Endothelial cell of umbilical vein (primary cell): ENCODE results near the gene RTKN. TPM values are rescaled to one million over a fixed set of nuclear protein-coding genes. Genes with fewer than 3 reads are reported as not detected.

ENCODE experiments used
- BruUV-seq: library from RNA; stranded (reverse); fragments of 400-500 nt; replicated peaks from 2 replicates; lab custom pipeline; 2021; lab: Mats Ljungman, UMichigan
- CTCF ChIA-PET: fragments of 300-600, 350-600 bp; sonication (Branson Sonifier 250); formaldehyde crosslinking; loops from one replicate; lab custom pipeline; 2021; ENCODE audit warnings: antibody characterized with exemption, inconsistent platforms; lab: Charles Lee
- POLR2A ChIA-PET: fragments of 300-600, 350-600 bp; sonication (Branson Sonifier 250); formaldehyde crosslinking; loops from one replicate; lab custom pipeline; 2021; ENCODE audit warnings: antibody characterized with exemption, inconsistent platforms; lab: Charles Lee
- DNase-seq: peaks from one replicate; pipeline ENCODE4 v3.0.0-alpha.2; 2011; ENCODE audit warnings: low read depth, low spot score
- FAIRE-seq: peaks from 2 replicates; lab custom pipeline; 2011; peaks lifted over from hg19 to GRCh38; lab: Jason Lieb, UNC
- H2AFZ ChIP-seq: 2 replicates; pipeline ENCODE4 v1.6.0; 2012; ENCODE audit warnings: low read depth, low read length, control low read depth, inconsistent platforms
- H3K27ac ChIP-seq: 2 replicates; pipeline ENCODE4 v1.5.1; 2011; ENCODE audit warnings: low read depth, mild to moderate bottlenecking, control low read depth, low read length, moderate library complexity; ENCODE audit not compliant: insufficient read depth
- H3K27me3 ChIP-seq, 2 experiments: 2 replicates each; pipeline versions ENCODE4 v1.6.0 to v1.6.1; 2011; ENCODE audit warnings: low read length in 2 of 2, mixed read lengths in 1 of 2; ENCODE audit not compliant: control insufficient read depth in 2 of 2, insufficient read depth in 2 of 2
- H3K36me3 ChIP-seq, 2 experiments: 2 replicates in 1 of 2; 3 replicates in 1 of 2; pipeline ENCODE4 v1.5.1; 2011; ENCODE audit warnings: low read length in 2 of 2, mild to moderate bottlenecking in 1 of 2, moderate library complexity in 1 of 2; ENCODE audit not compliant: control insufficient read depth in 2 of 2, insufficient read depth in 2 of 2; ENCODE audit errors: extremely low read depth in 1 of 2
- H3K4me1 ChIP-seq: 3 replicates; pipeline ENCODE4 v1.5.1; 2011; ENCODE audit warnings: mild to moderate bottlenecking, low read length; ENCODE audit not compliant: control insufficient read depth, insufficient read depth; ENCODE audit errors: extremely low read depth
- H3K4me2 ChIP-seq: 2 replicates; pipeline ENCODE4 v1.6.1; 2011; ENCODE audit warnings: low read length, control low read depth, mixed read lengths; ENCODE audit not compliant: insufficient read depth
- H3K4me3 ChIP-seq, 3 experiments: fragments of 200-600 bp in 1 of 3; sonication (generic), shearing (Covaris generic) in 1 of 3; replicated peaks in 1 of 3; 2 replicates each; pipeline ENCODE4 v1.5.1; 2011 to 2016; ENCODE audit warnings: control low read depth in 3 of 3, low read length in 3 of 3, mild to moderate bottlenecking in 2 of 3, inconsistent platforms in 1 of 3, low read depth in 1 of 3, moderate library complexity in 1 of 3; ENCODE audit not compliant: insufficient read depth in 1 of 3
- H3K79me2 ChIP-seq: 2 replicates; pipeline ENCODE4 v1.6.0; 2012; ENCODE audit warnings: low read length, inconsistent platforms; ENCODE audit not compliant: control insufficient read depth, insufficient read depth
- H3K9ac ChIP-seq: replicated peaks from 2 replicates; pipeline ENCODE3; 2011; ENCODE audit warnings: low read length, control low read depth; ENCODE audit not compliant: insufficient read depth; ENCODE audit errors: extremely low read depth
- H3K9me1 ChIP-seq: replicated peaks from 3 replicates; pipeline ENCODE4 v1.6.0; 2011; ENCODE audit warnings: mild to moderate bottlenecking, low read length; ENCODE audit not compliant: control insufficient read depth, insufficient read depth; ENCODE audit errors: extremely low read depth
- H3K9me3 ChIP-seq: replicated peaks from 2 replicates; pipeline ENCODE4 v1.5.1; 2012; ENCODE audit warnings: low read length, inconsistent platforms; ENCODE audit not compliant: control insufficient read depth, insufficient read depth
- H4K20me1 ChIP-seq: replicated peaks from 2 replicates; pipeline ENCODE3; 2011; ENCODE audit warnings: mild to moderate bottlenecking, low read length; ENCODE audit not compliant: control insufficient read depth, insufficient read depth; ENCODE audit errors: extremely low read depth
- CTCF ChIP-seq, 2 donors: IDR thresholded peaks; 1 replicate in 1 of 2; 2 replicates in 1 of 2; pipeline ENCODE4 v1.5.1; 2011; ENCODE audit warnings: low read length in 2 of 2, mild to moderate bottlenecking in 2 of 2, moderate library complexity in 2 of 2, control low read depth in 1 of 2, inconsistent platforms in 1 of 2, low read depth in 1 of 2; ENCODE audit not compliant: insufficient read depth in 1 of 2; ENCODE audit errors: extremely low read depth in 1 of 2
- EZH2 ChIP-seq: IDR thresholded peaks from 2 replicates; pipeline ENCODE4 v1.6.1; 2012; ENCODE audit warnings: borderline replicate concordance, low read depth, mild to moderate bottlenecking, moderate library complexity, low read length, inconsistent platforms; ENCODE audit not compliant: severe bottlenecking
- GATA2 ChIP-seq: IDR thresholded peaks from 2 replicates; pipeline ENCODE4 v1.7.0; 2011; ENCODE audit warnings: low read depth, mild to moderate bottlenecking, moderate library complexity, mixed read lengths, low read length; ENCODE audit not compliant: insufficient read length, insufficient read depth
- JUN ChIP-seq: IDR thresholded peaks from 2 replicates; pipeline ENCODE4 v1.6.1; 2011; ENCODE audit warnings: borderline replicate concordance, low read depth; ENCODE audit not compliant: insufficient read length, insufficient read depth
- MYC ChIP-seq: IDR thresholded peaks from one replicate; pipeline ENCODE4 v1.6.1; 2011; ENCODE audit warnings: mild to moderate bottlenecking, low read depth, low read length
- POLR2A ChIP-seq: IDR thresholded peaks from 2 replicates; pipeline ENCODE4 v1.6.1; 2012; ENCODE audit warnings: low read depth, mild to moderate bottlenecking, control low read depth, low read length
- POLR2AphosphoS5 ChIP-seq: IDR thresholded peaks from 2 replicates; pipeline ENCODE4 v1.6.1; 2012; ENCODE audit warnings: low read depth, mild to moderate bottlenecking, control low read depth, low read length, moderate library complexity; ENCODE audit not compliant: insufficient read depth
- dilution Hi-C: fragments of 300-500 bp; cut with MboI; formaldehyde crosslinking; loops from one replicate; pipeline ENCODE4 v1.15.0; 2019; ENCODE audit warnings: low sequenced_read_pairs; ENCODE audit not compliant: extremely low pct_ligation_motif_present
- intact Hi-C: fragments of 100-400 bp; cut with micrococcal nuclease; formaldehyde crosslinking; loops from one replicate; pipeline ENCODE4 v1.10.0; 2022
- polyA plus RNA-seq, 4 experiments: library from polyadenylated mRNA; depleted of rRNA in 3 of 4; stranded (reverse) in 3 of 4; unstranded in 1 of 4; fragments of >200 nt; gene quantifications; 2 replicates each; pipeline versions ENCODE4 v1.2.1 to v1.2.3, GENCODE V29; 2011 to 2012; ENCODE audit warnings: missing spikeins in 1 of 4
- total RNA-seq: library from RNA; stranded (reverse); gene quantifications from 2 replicates; pipeline ENCODE4 v1.2.3, GENCODE V29; 2021
- TF ChIP-seq, protein P1 (sequence below): IDR thresholded peaks from 2 replicates; pipeline ENCODE4 v1.6.1; 2011; ENCODE audit not compliant: insufficient read depth, insufficient read length

Gene RTKN
- total and polyA plus RNA-seq, 2 donors (not counting 3 experiments of a cell fraction or from before 2014, with no cell fraction given), result 20.0 to 20.7 TPM

GRCh38 chr2:74391580-74392448 is 49.9 kb downstream of the RTKN start:
- Histone ChIP-seq H3K9me1 (no peaks in the 10 kb centered on the region), H3K9me3 (no peaks in the 10 kb centered on the region), H3K9ac (peak overlapping the region; percentile 96), H4K20me1 (peaks cover 3% of the 10 kb centered on the region), H3K79me2 (peaks cover 45% of the 10 kb centered on the region), H3K27ac (peak overlapping the region; percentile 87), H3K4me1 (peaks cover 12% of the 10 kb centered on the region), H3K4me2 (peak overlapping the region; percentile 97), H3K27me3 (no peaks in the 10 kb centered on the region), H2AFZ (peak overlapping the region; percentile 91), H3K4me3 (peak overlapping the region; percentile 94 to 97 (median 96)), H3K36me3 (no peaks in the 10 kb centered on the region)
- POLR2A ChIA-PET, result interaction anchor here (0.7 to 1.1 kb wide), 2 partner anchors 12 to 240 kb away, joined by 3 to 6 read pairs; partner anchors contain the start of gene DCTN1
- intact Hi-C loops, result loop anchor here (5.0 to 10.0 kb wide), 2 partner anchors 55 to 567 kb away; partner anchors contain the start of gene STAMBP
- TF ChIP-seq CTCF (IDR thresholded peaks at IDR 0.05; ENCODE audit: extremely low read depth in 1 of 2, insufficient read depth in 1 of 2, low read depth in 1 of 2, low read length in 2 of 2) (peak; percentile 92 to 99), GATA2 (no peak), POLR2AphosphoS5 (peak; percentile 75), POLR2A (peak; percentile 54), MYC (peak; percentile 55), JUN (no peak), EZH2 (no peak)
- TF ChIP-seq, protein P1, sequence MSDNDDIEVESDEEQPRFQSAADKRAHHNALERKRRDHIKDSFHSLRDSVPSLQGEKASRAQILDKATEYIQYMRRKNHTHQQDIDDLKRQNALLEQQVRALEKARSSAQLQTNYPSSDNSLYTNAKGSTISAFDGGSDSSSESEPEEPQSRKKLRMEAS, result peak; percentile 70
- FAIRE-seq (peak; percentile 93), DNase-seq (peak; percentile 95)
- dilution Hi-C loops, result no loop called here
- no TSS peak for BruUV-seq
- CTCF ChIA-PET, result interaction anchor here (0.6 to 2.6 kb wide), 28 partner anchors 9 to 569 kb away, joined by 3 to 22 read pairs (median 4); partner anchors contain the start of genes C2orf81, DCTN1, INO80B and WBP1
